ENCODE measurements around the gene CFDP1. TPM values are rescaled to one million over a fixed set of nuclear protein-coding genes. Genes with fewer than 3 reads are reported as not detected.
A peak's percentile ranks its signal among the peaks of the same experiment; 100 is the strongest.

Gene CFDP1
- total RNA-seq, 4 donors from 2014 or later: 32.8 to 55.8 (median 45.7) TPM

DNA sequence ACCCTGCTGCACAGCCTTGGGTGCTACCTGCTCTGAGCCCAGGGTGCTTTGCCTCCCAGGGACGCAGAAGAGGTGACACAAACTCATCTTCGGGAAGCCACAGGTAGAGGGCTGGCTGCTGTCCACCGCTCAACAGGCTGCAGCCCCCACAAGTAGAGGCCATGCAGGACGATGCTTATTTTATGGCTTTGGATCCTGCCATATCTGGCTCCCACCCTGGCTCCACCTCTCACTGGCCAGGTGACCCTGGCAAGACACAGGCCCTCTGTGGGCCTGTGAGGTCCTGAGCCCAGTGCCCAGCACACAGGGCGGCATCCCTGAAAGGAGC lies 170.5 kb downstream of the CFDP1 start:
- H3K9me3 ChIP-seq: no peaks in the 10 kb centered on the region
- WGBS, 2 donors: 90% methylated on average over 2 of the region's 5 CpGs; no CpG with 5 or more reads in 1 of the 2 donors
- H3K4me3 ChIP-seq: no peak overlapping the region
- no peaks in the 10 kb centered on the region for H3K36me3 ChIP-seq
- H3K4me1 ChIP-seq: peaks cover 24 to 84% (median 65%) of the 10 kb centered on the region in 3 donors
- no peak for DNase-seq
- intact Hi-C loops (cut with DNase I): no loop called here
- peak overlapping the region in 2 of 4 donors; percentile 90 to 94 for H3K27ac ChIP-seq
- TF ChIP-seq POLR2A (IDR thresholded peaks at IDR 0.05): no peak
- TF ChIP-seq, protein P1, sequence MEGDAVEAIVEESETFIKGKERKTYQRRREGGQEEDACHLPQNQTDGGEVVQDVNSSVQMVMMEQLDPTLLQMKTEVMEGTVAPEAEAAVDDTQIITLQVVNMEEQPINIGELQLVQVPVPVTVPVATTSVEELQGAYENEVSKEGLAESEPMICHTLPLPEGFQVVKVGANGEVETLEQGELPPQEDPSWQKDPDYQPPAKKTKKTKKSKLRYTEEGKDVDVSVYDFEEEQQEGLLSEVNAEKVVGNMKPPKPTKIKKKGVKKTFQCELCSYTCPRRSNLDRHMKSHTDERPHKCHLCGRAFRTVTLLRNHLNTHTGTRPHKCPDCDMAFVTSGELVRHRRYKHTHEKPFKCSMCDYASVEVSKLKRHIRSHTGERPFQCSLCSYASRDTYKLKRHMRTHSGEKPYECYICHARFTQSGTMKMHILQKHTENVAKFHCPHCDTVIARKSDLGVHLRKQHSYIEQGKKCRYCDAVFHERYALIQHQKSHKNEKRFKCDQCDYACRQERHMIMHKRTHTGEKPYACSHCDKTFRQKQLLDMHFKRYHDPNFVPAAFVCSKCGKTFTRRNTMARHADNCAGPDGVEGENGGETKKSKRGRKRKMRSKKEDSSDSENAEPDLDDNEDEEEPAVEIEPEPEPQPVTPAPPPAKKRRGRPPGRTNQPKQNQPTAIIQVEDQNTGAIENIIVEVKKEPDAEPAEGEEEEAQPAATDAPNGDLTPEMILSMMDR (IDR thresholded peaks at IDR 0.05): no peak
- peaks cover 0 to 36% (median 0%) of the 10 kb centered on the region in 4 donors for H3K27me3 ChIP-seq

DNA sequence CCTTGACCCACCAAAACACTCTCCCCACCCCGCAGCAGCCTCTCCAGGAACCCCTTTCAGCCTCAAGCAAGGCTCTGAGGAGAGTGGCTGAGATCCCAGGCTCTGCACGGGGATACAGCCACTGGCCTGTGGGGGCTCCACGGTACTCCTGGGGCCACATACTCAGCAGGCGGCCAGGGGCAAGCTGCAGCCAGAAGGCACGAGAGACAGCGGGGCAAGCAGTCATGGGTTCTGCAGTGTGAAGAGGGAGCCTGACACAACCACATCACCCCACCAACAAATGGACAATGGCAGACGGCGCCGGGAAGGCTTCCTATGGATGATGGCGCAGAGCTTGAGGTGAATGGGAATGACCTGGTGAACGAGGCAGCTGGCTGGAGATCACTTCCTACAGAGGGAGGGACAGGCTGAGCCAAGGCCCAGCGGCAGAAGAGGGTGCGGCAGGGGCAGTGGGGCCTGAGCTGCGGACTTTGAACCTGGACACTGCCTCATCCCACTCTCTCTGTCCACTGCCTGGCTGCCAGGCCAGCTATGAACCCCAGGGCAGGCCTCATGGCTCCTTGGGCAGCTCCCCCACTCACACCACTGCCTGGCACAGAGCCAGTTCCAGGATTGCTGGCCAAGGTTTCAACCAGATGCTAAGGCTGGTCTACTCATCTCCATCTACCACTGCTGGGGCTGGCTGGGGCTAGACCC lies 171.1 kb downstream of the CFDP1 start:
- Histone ChIP-seq H3K4me1 (peaks cover 20 to 84% (median 65%) of the 10 kb centered on the region in 3 donors), H3K36me3 (no peaks in the 10 kb centered on the region), H3K27me3 (peaks cover 0 to 36% (median 0%) of the 10 kb centered on the region in 4 donors), H3K4me3 (peak overlapping the region in 1 of 4 donors; percentile 23), H3K27ac (peak overlapping the region in 2 of 4 donors; percentile 90 to 94), H3K9me3 (no peaks in the 10 kb centered on the region)
- intact Hi-C loops (cut with DNase I): no loop called here
- TF ChIP-seq POLR2A (IDR thresholded peaks at IDR 0.05): no peak
- TF ChIP-seq, protein P1 (IDR thresholded peaks at IDR 0.05): no peak
- 62 to 85% methylated on average over 8 to 11 of the region's 14 CpGs for WGBS, 2 donors
- no peak for DNase-seq

DNA sequence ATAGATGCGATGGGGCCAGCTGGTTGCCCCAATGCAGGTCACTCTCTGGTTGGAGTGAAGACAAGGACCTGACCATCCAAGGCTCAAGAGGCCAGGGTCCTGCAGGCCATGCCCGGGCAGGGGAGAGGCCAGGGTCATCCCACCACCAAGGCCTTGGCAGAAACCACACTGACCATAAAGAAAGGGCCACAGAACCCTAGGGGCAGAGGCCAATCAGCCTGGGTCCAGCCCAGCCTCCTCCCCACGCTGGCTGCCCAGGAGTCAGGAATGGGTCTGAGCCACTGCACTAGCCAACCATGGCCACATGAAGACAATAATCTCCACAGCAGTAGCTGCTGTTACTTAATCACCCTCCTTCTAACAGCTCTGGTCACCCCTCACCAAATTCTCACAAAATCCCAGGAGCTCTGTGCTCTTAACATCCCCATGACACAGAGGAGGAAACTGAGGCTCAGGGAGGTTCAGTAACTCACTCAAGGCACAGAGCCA lies 171.7 kb downstream of the CFDP1 start:
- no peak for DNase-seq
- peaks cover 23 to 84% (median 65%) of the 10 kb centered on the region in 3 donors for H3K4me1 ChIP-seq
- H3K36me3 ChIP-seq: no peaks in the 10 kb centered on the region
- 100% methylated on average over 1 of the region's 3 CpGs; no CpG with 5 or more reads in 1 of the 2 donors for WGBS, 2 donors
- intact Hi-C loops (cut with DNase I): no loop called here
- peak overlapping the region in 1 of 4 donors; percentile 90 for H3K27ac ChIP-seq
- H3K9me3 ChIP-seq: no peaks in the 10 kb centered on the region
- H3K27me3 ChIP-seq: peaks cover 0 to 33% (median 0%) of the 10 kb centered on the region in 4 donors
- TF ChIP-seq POLR2A (IDR thresholded peaks at IDR 0.05): no peak
- TF ChIP-seq, protein P1 (IDR thresholded peaks at IDR 0.05): no peak
- no peak overlapping the region for H3K4me3 ChIP-seq

DNA sequence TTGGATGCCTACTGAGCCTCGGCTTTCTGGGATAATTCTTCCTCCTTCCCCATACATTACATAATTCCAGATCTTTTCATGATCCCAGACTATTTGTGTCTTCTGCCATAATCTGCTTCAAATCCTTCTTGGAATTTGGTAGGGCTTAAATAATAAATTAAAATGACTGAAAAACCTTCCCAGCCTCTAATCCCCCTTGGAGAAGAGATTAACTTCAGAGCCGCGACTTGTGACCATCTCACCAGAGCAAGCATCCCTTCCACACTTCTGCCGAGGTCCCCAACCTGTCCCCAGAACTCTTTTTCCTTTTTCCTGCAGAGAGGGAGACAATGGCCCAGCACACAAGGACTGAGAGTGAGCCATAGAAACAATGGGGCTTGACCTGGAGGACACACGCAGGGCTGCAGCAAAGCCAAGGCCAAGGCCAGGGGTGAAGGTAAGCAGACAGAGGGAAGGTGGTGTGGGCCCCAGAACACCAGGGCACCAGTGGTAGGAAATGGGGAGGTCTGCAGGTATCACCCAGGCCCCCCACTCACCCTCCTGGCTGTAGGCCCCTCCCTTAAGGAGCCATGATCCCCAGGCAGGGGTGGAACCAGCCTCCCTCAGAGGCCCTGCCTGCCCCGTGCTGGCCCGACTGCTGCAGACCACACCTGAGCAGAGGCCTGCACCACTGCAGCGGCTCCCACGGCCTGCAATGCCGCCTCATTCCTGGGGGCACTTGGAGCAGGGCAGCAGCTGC lies 172.3 kb downstream of the CFDP1 start:
- Histone ChIP-seq H3K27ac (no peak overlapping the region), H3K27me3 (peaks cover 0 to 27% (median 0%) of the 10 kb centered on the region in 4 donors), H3K36me3 (no peaks in the 10 kb centered on the region), H3K4me1 (peaks cover 29 to 84% (median 65%) of the 10 kb centered on the region in 3 donors), H3K4me3 (no peak overlapping the region), H3K9me3 (no peaks in the 10 kb centered on the region)
- DNase-seq: no peak
- TF ChIP-seq, protein P1 (IDR thresholded peaks at IDR 0.05): no peak
- TF ChIP-seq POLR2A (IDR thresholded peaks at IDR 0.05): no peak
- WGBS, 2 donors: 67 to 70% methylated on average over 4 of the region's 10 CpGs
- intact Hi-C loops (cut with DNase I): no loop called here

DNA sequence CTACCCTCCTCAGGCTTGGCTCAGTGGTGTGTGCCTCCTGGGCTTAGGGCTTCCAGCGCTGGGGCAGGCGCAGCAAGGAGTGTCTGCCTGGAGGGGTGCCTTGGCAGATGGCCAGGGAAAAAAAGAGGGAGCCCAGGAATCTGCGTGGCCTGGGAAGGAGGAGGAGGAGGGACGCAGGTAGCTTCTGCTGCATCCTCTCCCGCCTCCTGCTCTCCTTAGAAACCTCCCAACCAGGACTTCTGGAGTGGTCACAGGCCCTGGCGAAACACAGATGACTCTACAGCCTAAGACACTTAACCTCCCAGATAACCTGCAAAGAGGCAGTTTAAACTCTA lies 174.5 kb downstream of the CFDP1 start:
- Histone ChIP-seq H3K9me3 (no peaks in the 10 kb centered on the region), H3K4me3 (no peak overlapping the region), H3K27me3 (peaks cover 0 to 13% (median 0%) of the 10 kb centered on the region in 4 donors), H3K4me1 (peaks cover 39 to 86% (median 75%) of the 10 kb centered on the region in 3 donors), H3K27ac (no peak overlapping the region), H3K36me3 (no peaks in the 10 kb centered on the region)
- intact Hi-C loops (cut with DNase I): no loop called here
- TF ChIP-seq, protein P1 (IDR thresholded peaks at IDR 0.05): no peak
- TF ChIP-seq POLR2A (IDR thresholded peaks at IDR 0.05): no peak
- WGBS, 2 donors: 73 to 100% methylated on average over 2 to 6 of the region's 6 CpGs
- no peak for DNase-seq

Measured in esophagus squamous epithelium (tissue), 5 donors.